Aorta (tissue), 5 donors: ENCODE data around the gene TBC1D16. TPM values are rescaled to one million over a fixed set of nuclear protein-coding genes. Genes with fewer than 3 reads are reported as not detected.

Experiments used
- ATAC-seq: fragments of 200-7000 bp; cut with Tn5 transposase; one replicate; pipeline ENCODE4 v1.9.1; 2022; ENCODE audit warnings: moderate library complexity; ENCODE audit not compliant: low FRiP score
- DNase-seq, 2 donors: peaks; one replicate each; pipeline ENCODE4 v3.0.0-alpha.2; 2020
- H3K27ac ChIP-seq, 2 donors: one replicate each; pipeline ENCODE4 v1.5.1; 2013; ENCODE audit warnings: low read length in 2 of 2, mild to moderate bottlenecking in 2 of 2, moderate library complexity in 2 of 2, control low read depth in 1 of 2, inconsistent platforms in 1 of 2, low read depth in 1 of 2
- H3K27me3 ChIP-seq, 2 donors: one replicate each; pipeline ENCODE4 v1.6.1; 2013; ENCODE audit warnings: control low read depth in 1 of 2, low read length in 1 of 2, mild to moderate bottlenecking in 1 of 2, moderate library complexity in 1 of 2; ENCODE audit not compliant: insufficient read depth in 2 of 2, control insufficient read depth in 1 of 2
- H3K36me3 ChIP-seq, 2 donors: one replicate each; pipeline ENCODE4 v1.6.1; 2013; ENCODE audit warnings: control low read depth in 1 of 2, low read length in 1 of 2, mild to moderate bottlenecking in 1 of 2; ENCODE audit not compliant: insufficient read depth in 2 of 2, control insufficient read depth in 1 of 2
- H3K4me1 ChIP-seq, 2 donors: one replicate each; pipeline ENCODE4 v1.6.1; 2013; ENCODE audit warnings: low read length in 2 of 2, control low read depth in 1 of 2, mild to moderate bottlenecking in 1 of 2, moderate library complexity in 1 of 2; ENCODE audit not compliant: insufficient read depth in 2 of 2, control insufficient read depth in 1 of 2
- H3K4me3 ChIP-seq, 2 donors: one replicate each; pipeline ENCODE4 v1.5.1; 2013; ENCODE audit warnings: low read length in 2 of 2, control low read depth in 1 of 2, mild to moderate bottlenecking in 1 of 2
- H3K9me3 ChIP-seq: one replicate; pipeline ENCODE4 v1.6.1; 2013; ENCODE audit warnings: mild to moderate bottlenecking, low read length; ENCODE audit not compliant: control insufficient read depth
- WGBS, 2 donors: extraction: QIAGEN DNeasy Blood & Tissue Kit; methylation state at CpG; one replicate each; pipeline ENCODE4 v1.1.7; 2013; 5-methylcytosine and 5-hydroxymethylcytosine counted together
- intact Hi-C, 2 donors: fragments of 100-400 bp; cut with DNase I; formaldehyde crosslinking; loops; one replicate each; pipeline versions ENCODE4 v1.14.2 to v1.15.0; 2022
- polyA plus RNA-seq, 2 donors: library from polyadenylated mRNA; stranded (reverse); fragments of 200-250 nt; gene quantifications; one replicate each; pipeline ENCODE4 v1.2.3, GENCODE V29; 2013
- total RNA-seq, 2 donors: library from RNA; stranded (reverse); fragmentation: NEBNext Ultra II Directional; extraction: Animal tissue kit (Norgen Biotek cat#: 25700); gene quantifications; one replicate each; pipeline ENCODE4 v1.2.1, GENCODE V29; 2021
- donor health status: healthy with polysubstance abuse.
- donor health status: Bipolar disorder and iron deficiency.
- donor health status: DM: no; HTN: no; CAD: no.
- donor health status: DM: no; HTN: no; CAD: no.
- donor health status: DM: yes; HTN: yes; CAD: no.

The TBC1D16 gene
- total and polyA plus RNA-seq, 4 donors = 6.4 to 43.6 (median 27.7) TPM

GRCh38 chr17:79891113-79891730 is 144.4 kb downstream of the TBC1D16 start:
- Histone ChIP-seq H3K4me1 (no peaks in the 10 kb centered on the region), H3K36me3 (no peaks in the 10 kb centered on the region), H3K27ac (no peak overlapping the region), H3K27me3 (no peaks in the 10 kb centered on the region), H3K4me3 (no peak overlapping the region), H3K9me3 (no peaks in the 10 kb centered on the region)
- DNase-seq = peak in 1 of 2 donors; percentile 39
- intact Hi-C loops = no loop called here
- ATAC-seq = no peak
- 76% methylated on average over 16 of the region's 16 CpGs for WGBS, 2 donors

- Histone ChIP-seq H3K27ac (no peak overlapping the region), H3K4me3 (no peak overlapping the region), H3K4me1 (no peaks in the 10 kb centered on the region), H3K9me3 (no peaks in the 10 kb centered on the region), H3K27me3 (no peaks in the 10 kb centered on the region), H3K36me3 (no peaks in the 10 kb centered on the region)
- WGBS, 2 donors = 20 to 22% methylated on average over 9 of the region's 9 CpGs
- intact Hi-C loops = no loop called here
- ATAC-seq = no peak
- DNase-seq = peak in 1 of 2 donors; percentile 68
These were observed 145.0 kb downstream of the TBC1D16 start for GRCh38 chr17:79890706-79891105.

GRCh38 chr17:79888811-79889634 is 146.6 kb downstream of the TBC1D16 start:
- Histone ChIP-seq H3K9me3 (no peaks in the 10 kb centered on the region), H3K4me1 (no peaks in the 10 kb centered on the region), H3K36me3 (no peaks in the 10 kb centered on the region), H3K27ac (no peak overlapping the region), H3K27me3 (no peaks in the 10 kb centered on the region), H3K4me3 (no peak overlapping the region)
- DNase-seq = peak in 1 of 2 donors; percentile 52
- no peak for ATAC-seq
- intact Hi-C loops = no loop called here
- 73 to 79% methylated on average over 22 of the region's 22 CpGs for WGBS, 2 donors

- intact Hi-C loops = no loop called here
- WGBS, 2 donors = 85 to 93% methylated on average over 17 of the region's 17 CpGs
- Histone ChIP-seq H3K9me3 (no peaks in the 10 kb centered on the region), H3K27ac (no peak overlapping the region), H3K4me1 (no peaks in the 10 kb centered on the region), H3K36me3 (no peaks in the 10 kb centered on the region), H3K27me3 (no peaks in the 10 kb centered on the region), H3K4me3 (no peak overlapping the region)
- peak in 1 of 2 donors; percentile 46 for DNase-seq
- ATAC-seq = no peak
These were observed 147.6 kb downstream of the TBC1D16 start for GRCh38 chr17:79888009-79888540.

GRCh38 chr17:79887451-79887991 is 148.2 kb downstream of the TBC1D16 start:
- H3K4me1 ChIP-seq = no peaks in the 10 kb centered on the region
- H3K27ac ChIP-seq = no peak overlapping the region
- WGBS, 2 donors = 90 to 92% methylated on average over 14 of the region's 14 CpGs
- no peak overlapping the region for H3K4me3 ChIP-seq
- no peak for ATAC-seq
- peak in 1 of 2 donors; percentile 24 for DNase-seq
- H3K9me3 ChIP-seq = no peaks in the 10 kb centered on the region
- H3K36me3 ChIP-seq = no peaks in the 10 kb centered on the region
- intact Hi-C loops = no loop called here
- H3K27me3 ChIP-seq = no peaks in the 10 kb centered on the region

GRCh38 chr17:79883202-79883601 is 152.5 kb downstream of the TBC1D16 start:
- Histone ChIP-seq H3K9me3 (no peaks in the 10 kb centered on the region), H3K27ac (no peak overlapping the region), H3K36me3 (no peaks in the 10 kb centered on the region), H3K27me3 (no peaks in the 10 kb centered on the region), H3K4me3 (no peak overlapping the region), H3K4me1 (no peaks in the 10 kb centered on the region)
- 72 to 75% methylated on average over 7 of the region's 7 CpGs for WGBS, 2 donors
- ATAC-seq (no peak), DNase-seq (no peak)
- intact Hi-C loops = no loop called here

Other genes with a start within 250 kb of the TBC1D16 start
- 1 to 10 TPM; 5.3 to 6.2 TPM for gene CBX8, start 238.8 kb downstream of the TBC1D16 start, total RNA-seq
- gene CBX8, start 238.8 kb downstream of the TBC1D16 start, polyA plus RNA-seq = 1 to 10 TPM; 1.4 to 2.4 TPM
- gene CBX4, start 196.4 kb downstream of the TBC1D16 start, total RNA-seq = 10 to 100 TPM; 10.7 to 13.4 TPM
- 1 to 10 TPM; 2.5 to 8.0 TPM for gene CBX4, start 196.4 kb downstream of the TBC1D16 start, polyA plus RNA-seq
- gene CCDC40, start 770 bp upstream of the TBC1D16 start, total RNA-seq = 10 to 100 TPM in 1 of 2 donors, 1 to 10 TPM in 1; 3.3 to 11.3 TPM
- gene CCDC40, start 770 bp upstream of the TBC1D16 start, polyA plus RNA-seq = 1 to 10 TPM; 2.6 to 6.8 TPM
- gene GAA, start 65.7 kb upstream of the TBC1D16 start, total RNA-seq = 10 to 100 TPM; 48.0 to 82.2 TPM
- gene GAA, start 65.7 kb upstream of the TBC1D16 start, polyA plus RNA-seq = 10 to 100 TPM; 24.8 to 43.6 TPM
- gene EIF4A3, start 111.3 kb upstream of the TBC1D16 start, total RNA-seq = 10 to 100 TPM; 44.6 to 65.8 TPM
- gene EIF4A3, start 111.3 kb upstream of the TBC1D16 start, polyA plus RNA-seq = 10 to 100 TPM; 40.2 to 42.9 TPM
- under 1 TPM; 0.33 to 0.55 TPM for gene CARD14, start 134.2 kb upstream of the TBC1D16 start, total RNA-seq
- gene CARD14, start 134.2 kb upstream of the TBC1D16 start, polyA plus RNA-seq = under 1 TPM; 0.13 to 0.38 TPM
- 10 to 100 TPM; 36.0 to 61.3 TPM for gene SGSH, start 184.5 kb upstream of the TBC1D16 start, total RNA-seq
- 10 to 100 TPM; 11.1 to 49.4 TPM for gene SGSH, start 184.5 kb upstream of the TBC1D16 start, polyA plus RNA-seq
- gene SLC26A11, start 184.6 kb upstream of the TBC1D16 start, total RNA-seq = 10 to 100 TPM; 14.3 to 34.0 TPM
- gene SLC26A11, start 184.6 kb upstream of the TBC1D16 start, polyA plus RNA-seq = 10 to 100 TPM in 1 of 2 donors, 1 to 10 TPM in 1; 7.3 to 20.7 TPM
- 100 to 1,000 TPM; 160 to 231 TPM for gene RNF213, start 225.0 kb upstream of the TBC1D16 start, total RNA-seq
- gene RNF213, start 225.0 kb upstream of the TBC1D16 start, polyA plus RNA-seq = 10 to 100 TPM; 18.7 to 49.3 TPM